HEK293 (cell line): ENCODE data around the gene BTF3L4.

ENCODE experiments used
- CTCF ChIA-PET: fragments of 350-600 bp; formaldehyde crosslinking; extraction: SDS; loops from one replicate; lab custom pipeline; 2021; ENCODE audit warnings: antibody characterized with exemption; lab: Yijun Ruan, JAX
- POLR2A ChIA-PET: fragments of 300-600 bp; formaldehyde crosslinking; extraction: SDS; loops from one replicate; lab custom pipeline; 2020; ENCODE audit warnings: antibody characterized with exemption, inconsistent platforms; lab: Yijun Ruan, JAX
- H3K27ac ChIP-seq: fragments of 200-500 bp; sonication (Bioruptor generic); 2 replicates; pipeline ENCODE4 v1.5.1; 2014; ENCODE audit warnings: low read depth, low read length, control low read depth, inconsistent platforms; ENCODE audit errors: extremely low read depth
- H3K36me3 ChIP-seq, 2 experiments: fragments of 200-500 bp in 1 of 2; sonication (Bioruptor generic) in 1 of 2; 1 replicate in 1 of 2; 2 replicates in 1 of 2; pipeline ENCODE4 v1.5.1; 2014 to 2017; ENCODE audit warnings: inconsistent platforms in 2 of 2, low read length in 2 of 2; ENCODE audit not compliant: control insufficient read depth in 2 of 2, insufficient read depth in 1 of 2
- H3K4me1 ChIP-seq: fragments of 200-500 bp; sonication (Bioruptor generic); 2 replicates; pipeline ENCODE4 v1.5.1; 2014; ENCODE audit warnings: mild to moderate bottlenecking, low read length, inconsistent platforms; ENCODE audit not compliant: control insufficient read depth, insufficient read depth
- H3K4me3 ChIP-seq: 2 replicates; pipeline ENCODE4 v1.5.1; 2011; ENCODE audit warnings: low read depth, mild to moderate bottlenecking, control low read depth, low read length, moderate library complexity
- H3K9me3 ChIP-seq: fragments of 200-500 bp; sonication (Bioruptor generic); 2 replicates; pipeline ENCODE4 v1.5.1; 2014; ENCODE audit warnings: low read depth, low read length, inconsistent platforms; ENCODE audit not compliant: control insufficient read depth, insufficient read depth
- BCL11B ChIP-seq: fragments of 450-650 bp; formaldehyde crosslinking; IDR thresholded peaks from 2 replicates; pipeline ENCODE4 v1.5.1; 2016; ENCODE audit warnings: low read depth, missing biosample characterization, missing genetic modification characterization
- REPIN1 ChIP-seq: fragments of 450-650 bp; formaldehyde crosslinking; IDR thresholded peaks from 2 replicates; pipeline ENCODE4 v1.5.1; 2017; ENCODE audit warnings: missing biosample characterization, missing genetic modification characterization, low read depth
- ZFP69B ChIP-seq: fragments of 450-650 bp; formaldehyde crosslinking; IDR thresholded peaks from 2 replicates; pipeline ENCODE4 v1.5.1; 2016; ENCODE audit warnings: missing biosample characterization, missing genetic modification characterization
- ZNF155 ChIP-seq: fragments of 450-650 bp; formaldehyde crosslinking; IDR thresholded peaks from 2 replicates; pipeline ENCODE4 v1.5.1; 2016; ENCODE audit warnings: missing biosample characterization, missing genetic modification characterization
- ZNF248 ChIP-seq: fragments of 450-650 bp; formaldehyde crosslinking; IDR thresholded peaks from 2 replicates; pipeline ENCODE4 v1.5.1; 2017; ENCODE audit warnings: missing biosample characterization, missing genetic modification characterization
- ZNF404 ChIP-seq: fragments of 450-650 bp; formaldehyde crosslinking; IDR thresholded peaks from 2 replicates; pipeline ENCODE4 v1.5.1; 2017; ENCODE audit warnings: missing biosample characterization, missing genetic modification characterization
- ZNF555 ChIP-seq: fragments of 450-650 bp; formaldehyde crosslinking; conservative IDR thresholded peaks from 2 replicates; pipeline ENCODE4 v1.5.1; 2017; ENCODE audit warnings: missing biosample characterization, mild to moderate bottlenecking, missing genetic modification characterization, inconsistent platforms
- ZNF560 ChIP-seq: fragments of 450-650 bp; formaldehyde crosslinking; IDR thresholded peaks from 2 replicates; pipeline ENCODE4 v1.5.1; 2017; ENCODE audit warnings: missing biosample characterization, missing genetic modification characterization, borderline replicate concordance
- ZNF571 ChIP-seq: fragments of 450-650 bp; formaldehyde crosslinking; IDR thresholded peaks from 2 replicates; pipeline ENCODE4 v1.5.0; 2017; ENCODE audit warnings: missing biosample characterization, missing genetic modification characterization
- ZNF610 ChIP-seq: fragments of 450-650 bp; formaldehyde crosslinking; IDR thresholded peaks from 2 replicates; pipeline ENCODE4 v1.5.1; 2016; ENCODE audit warnings: missing biosample characterization, missing genetic modification characterization, borderline replicate concordance
- ZNF785 ChIP-seq: fragments of 450-650 bp; formaldehyde crosslinking; IDR thresholded peaks from 2 replicates; pipeline ENCODE4 v1.5.1; 2016; ENCODE audit warnings: missing biosample characterization, missing genetic modification characterization
- TF ChIP-seq, protein P1 (sequence below): fragments of 450-650 bp; formaldehyde crosslinking; conservative IDR thresholded peaks from 2 replicates; pipeline ENCODE4 v1.5.1; 2016; ENCODE audit warnings: low read depth, missing biosample characterization, missing genetic modification characterization
- TF ChIP-seq, protein P2 (sequence below): fragments of 450-650 bp; formaldehyde crosslinking; IDR thresholded peaks from 2 replicates; pipeline ENCODE4 v1.5.1; 2017; ENCODE audit warnings: missing biosample characterization, missing genetic modification characterization
- TF ChIP-seq, protein P3 (sequence below): fragments of 450-650 bp; formaldehyde crosslinking; IDR thresholded peaks from 2 replicates; pipeline ENCODE4; 2016; ENCODE audit warnings: missing biosample characterization, missing genetic modification characterization
- TF ChIP-seq, protein P4 (sequence below): fragments of 450-650 bp; formaldehyde crosslinking; IDR thresholded peaks from 2 replicates; pipeline ENCODE4 v1.5.1; 2017; ENCODE audit warnings: missing biosample characterization, mild to moderate bottlenecking, missing genetic modification characterization, moderate library complexity

BTF3L4 gene

DNA sequence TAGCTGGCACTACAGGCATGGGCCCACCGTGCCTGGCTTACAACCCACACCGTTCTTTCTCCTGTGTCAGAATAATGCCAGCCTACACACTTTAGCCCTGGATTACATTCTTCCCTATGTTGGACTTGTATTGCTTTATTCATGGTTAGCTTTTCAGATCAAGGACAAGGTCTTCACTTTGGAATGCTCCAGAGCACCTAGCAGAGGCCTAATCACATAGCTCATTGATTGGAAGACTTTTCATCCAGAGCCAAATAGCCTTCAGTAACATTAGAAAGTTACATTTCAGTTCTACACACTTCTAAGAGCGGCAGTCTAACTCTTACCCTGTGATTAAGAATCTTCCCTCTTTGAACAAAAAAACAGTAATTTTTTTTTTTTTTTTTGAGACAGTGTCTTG is 56.4 kb downstream of the BTF3L4 start:
- no peak overlapping the region for H3K27ac ChIP-seq
- no peaks in the 10 kb centered on the region for H3K9me3 ChIP-seq
- H3K4me1 ChIP-seq: no peaks in the 10 kb centered on the region
- no peak overlapping the region for H3K4me3 ChIP-seq
- POLR2A ChIA-PET: no interaction called here
- H3K36me3 ChIP-seq: no peaks in the 10 kb centered on the region; a peak in 1 of 3 replicates
- TF ChIP-seq ZNF555 (tag by site-specific recombination) (no peak), ZNF610 (tag by site-specific recombination) (no peak), ZNF571 (tag by site-specific recombination) (no peak), BCL11B (tag by site-specific recombination) (no peak), ZNF785 (tag by site-specific recombination) (no peak), ZNF155 (tag by site-specific recombination) (no peak), ZNF404 (tag by site-specific recombination) (no peak), ZNF248 (tag by site-specific recombination) (no peak), REPIN1 (no peak), ZFP69B (tag by site-specific recombination) (no peak), ZNF560 (tag by site-specific recombination) (no peak)
- TF ChIP-seq, protein P1, sequence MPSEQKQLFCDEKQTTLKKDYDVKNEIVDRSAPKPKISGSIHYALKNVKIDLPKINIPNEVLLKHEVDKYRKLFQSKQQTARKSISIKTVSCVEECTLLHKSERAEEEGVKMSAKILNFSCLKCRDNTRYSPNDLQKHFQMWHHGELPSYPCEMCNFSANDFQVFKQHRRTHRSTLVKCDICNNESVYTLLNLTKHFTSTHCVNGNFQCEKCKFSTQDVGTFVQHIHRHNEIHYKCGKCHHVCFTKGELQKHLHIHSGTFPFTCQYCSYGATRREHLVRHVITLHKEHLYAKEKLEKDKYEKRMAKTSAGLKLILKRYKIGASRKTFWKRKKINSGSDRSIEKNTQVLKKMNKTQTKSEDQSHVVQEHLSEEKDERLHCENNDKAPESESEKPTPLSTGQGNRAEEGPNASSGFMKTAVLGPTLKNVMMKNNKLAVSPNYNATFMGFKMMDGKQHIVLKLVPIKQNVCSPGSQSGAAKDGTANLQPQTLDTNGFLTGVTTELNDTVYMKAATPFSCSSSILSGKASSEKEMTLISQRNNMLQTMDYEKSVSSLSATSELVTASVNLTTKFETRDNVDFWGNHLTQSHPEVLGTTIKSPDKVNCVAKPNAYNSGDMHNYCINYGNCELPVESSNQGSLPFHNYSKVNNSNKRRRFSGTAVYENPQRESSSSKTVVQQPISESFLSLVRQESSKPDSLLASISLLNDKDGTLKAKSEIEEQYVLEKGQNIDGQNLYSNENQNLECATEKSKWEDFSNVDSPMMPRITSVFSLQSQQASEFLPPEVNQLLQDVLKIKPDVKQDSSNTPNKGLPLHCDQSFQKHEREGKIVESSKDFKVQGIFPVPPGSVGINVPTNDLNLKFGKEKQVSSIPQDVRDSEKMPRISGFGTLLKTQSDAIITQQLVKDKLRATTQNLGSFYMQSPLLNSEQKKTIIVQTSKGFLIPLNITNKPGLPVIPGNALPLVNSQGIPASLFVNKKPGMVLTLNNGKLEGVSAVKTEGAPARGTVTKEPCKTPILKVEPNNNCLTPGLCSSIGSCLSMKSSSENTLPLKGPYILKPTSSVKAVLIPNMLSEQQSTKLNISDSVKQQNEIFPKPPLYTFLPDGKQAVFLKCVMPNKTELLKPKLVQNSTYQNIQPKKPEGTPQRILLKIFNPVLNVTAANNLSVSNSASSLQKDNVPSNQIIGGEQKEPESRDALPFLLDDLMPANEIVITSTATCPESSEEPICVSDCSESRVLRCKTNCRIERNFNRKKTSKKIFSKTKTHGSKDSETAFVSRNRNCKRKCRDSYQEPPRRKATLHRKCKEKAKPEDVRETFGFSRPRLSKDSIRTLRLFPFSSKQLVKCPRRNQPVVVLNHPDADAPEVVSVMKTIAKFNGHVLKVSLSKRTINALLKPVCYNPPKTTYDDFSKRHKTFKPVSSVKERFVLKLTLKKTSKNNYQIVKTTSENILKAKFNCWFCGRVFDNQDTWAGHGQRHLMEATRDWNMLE (tag by site-specific recombination): no peak
- TF ChIP-seq, protein P2, sequence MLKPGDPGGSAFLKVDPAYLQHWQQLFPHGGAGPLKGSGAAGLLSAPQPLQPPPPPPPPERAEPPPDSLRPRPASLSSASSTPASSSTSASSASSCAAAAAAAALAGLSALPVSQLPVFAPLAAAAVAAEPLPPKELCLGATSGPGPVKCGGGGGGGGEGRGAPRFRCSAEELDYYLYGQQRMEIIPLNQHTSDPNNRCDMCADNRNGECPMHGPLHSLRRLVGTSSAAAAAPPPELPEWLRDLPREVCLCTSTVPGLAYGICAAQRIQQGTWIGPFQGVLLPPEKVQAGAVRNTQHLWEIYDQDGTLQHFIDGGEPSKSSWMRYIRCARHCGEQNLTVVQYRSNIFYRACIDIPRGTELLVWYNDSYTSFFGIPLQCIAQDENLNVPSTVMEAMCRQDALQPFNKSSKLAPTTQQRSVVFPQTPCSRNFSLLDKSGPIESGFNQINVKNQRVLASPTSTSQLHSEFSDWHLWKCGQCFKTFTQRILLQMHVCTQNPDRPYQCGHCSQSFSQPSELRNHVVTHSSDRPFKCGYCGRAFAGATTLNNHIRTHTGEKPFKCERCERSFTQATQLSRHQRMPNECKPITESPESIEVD (tag by site-specific recombination): no peak
- TF ChIP-seq, protein P3, sequence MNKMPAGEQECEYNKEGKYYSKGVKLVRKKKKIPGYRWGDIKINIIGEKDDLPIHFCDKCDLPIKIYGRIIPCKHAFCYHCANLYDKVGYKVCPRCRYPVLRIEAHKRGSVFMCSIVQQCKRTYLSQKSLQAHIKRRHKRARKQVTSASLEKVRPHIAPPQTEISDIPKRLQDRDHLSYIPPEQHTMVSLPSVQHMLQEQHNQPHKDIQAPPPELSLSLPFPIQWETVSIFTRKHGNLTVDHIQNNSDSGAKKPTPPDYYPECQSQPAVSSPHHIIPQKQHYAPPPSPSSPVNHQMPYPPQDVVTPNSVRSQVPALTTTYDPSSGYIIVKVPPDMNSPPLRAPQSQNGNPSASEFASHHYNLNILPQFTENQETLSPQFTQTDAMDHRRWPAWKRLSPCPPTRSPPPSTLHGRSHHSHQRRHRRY (tag by site-specific recombination): no peak
- TF ChIP-seq, protein P4, sequence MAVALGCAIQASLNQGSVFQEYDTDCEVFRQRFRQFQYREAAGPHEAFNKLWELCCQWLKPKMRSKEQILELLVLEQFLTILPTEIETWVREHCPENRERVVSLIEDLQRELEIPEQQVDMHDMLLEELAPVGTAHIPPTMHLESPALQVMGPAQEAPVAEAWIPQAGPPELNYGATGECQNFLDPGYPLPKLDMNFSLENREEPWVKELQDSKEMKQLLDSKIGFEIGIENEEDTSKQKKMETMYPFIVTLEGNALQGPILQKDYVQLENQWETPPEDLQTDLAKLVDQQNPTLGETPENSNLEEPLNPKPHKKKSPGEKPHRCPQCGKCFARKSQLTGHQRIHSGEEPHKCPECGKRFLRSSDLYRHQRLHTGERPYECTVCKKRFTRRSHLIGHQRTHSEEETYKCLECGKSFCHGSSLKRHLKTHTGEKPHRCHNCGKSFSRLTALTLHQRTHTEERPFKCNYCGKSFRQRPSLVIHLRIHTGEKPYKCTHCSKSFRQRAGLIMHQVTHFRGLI (tag by site-specific recombination): no peak
- CTCF ChIA-PET: interaction anchor here (0.7 kb wide), 1 partner anchor 184 kb away, joined by 3 read pairs; no protein-coding TSS in a partner anchor
